Fibroblast of pulmonary artery (primary cell): ENCODE results near the gene PODNL1.

Experiments used
- DNase-seq: peaks from one replicate; pipeline ENCODE4 v3.0.0-alpha.2; 2010; ENCODE audit warnings: low read depth
- H3K4me3 ChIP-seq: replicated peaks from 2 replicates; pipeline ENCODE4 v1.5.1; 2011; ENCODE audit warnings: low read depth, mild to moderate bottlenecking, control low read depth, low read length, moderate library complexity
- CTCF ChIP-seq: IDR thresholded peaks from 2 replicates; pipeline ENCODE4 v1.5.1; 2011; ENCODE audit warnings: mild to moderate bottlenecking, control low read depth, low read length, inconsistent platforms; ENCODE audit errors: missing control alignments

PODNL1 gene

GRCh38 chr19:13931391-13932148 is 6.6 kb downstream of the PODNL1 start:
- DNase-seq, result no peak
- no peak overlapping the region for H3K4me3 ChIP-seq
- no peak for TF ChIP-seq CTCF

- DNase-seq, result no peak
- TF ChIP-seq CTCF, result no peak
- no peak overlapping the region for H3K4me3 ChIP-seq
Observed at GRCh38 chr19:13930402-13930801, 7.8 kb downstream of the PODNL1 start.

- H3K4me3 ChIP-seq, result no peak overlapping the region
- DNase-seq, result no peak
- no peak for TF ChIP-seq CTCF
Observed at GRCh38 chr19:13929956-13930355, 8.3 kb downstream of the PODNL1 start.

- no peak for TF ChIP-seq CTCF
- DNase-seq, result no peak
- H3K4me3 ChIP-seq, result no peak overlapping the region
Observed at GRCh38 chr19:13929340-13929739, 8.9 kb downstream of the PODNL1 start.

- no peak for TF ChIP-seq CTCF
- no peak overlapping the region for H3K4me3 ChIP-seq
- no peak for DNase-seq
Observed at GRCh38 chr19:13926715-13927114, 11.5 kb downstream of the PODNL1 start.

GRCh38 chr19:13926010-13926409 is 12.2 kb downstream of the PODNL1 start:
- no peak for TF ChIP-seq CTCF
- H3K4me3 ChIP-seq, result no peak overlapping the region
- DNase-seq, result no peak
